GM12801 (cell line): ENCODE results near the gene PLPP1.

Experiments
- CTCF ChIP-seq: IDR thresholded peaks from one replicate; pipeline ENCODE4 v1.5.1; 2011; ENCODE audit warnings: control low read depth; ENCODE audit not compliant: insufficient read length; ENCODE audit errors: extremely low read depth

Gene PLPP1

GRCh38 chr5:55385846-55386245 lies 148.9 kb downstream of the PLPP1 start:
- no peak for TF ChIP-seq CTCF

GRCh38 chr5:55385227-55385626 lies 149.5 kb downstream of the PLPP1 start:
- TF ChIP-seq CTCF = no peak

GRCh38 chr5:55384072-55384471 lies 150.7 kb downstream of the PLPP1 start:
- TF ChIP-seq CTCF = no peak

DNA sequence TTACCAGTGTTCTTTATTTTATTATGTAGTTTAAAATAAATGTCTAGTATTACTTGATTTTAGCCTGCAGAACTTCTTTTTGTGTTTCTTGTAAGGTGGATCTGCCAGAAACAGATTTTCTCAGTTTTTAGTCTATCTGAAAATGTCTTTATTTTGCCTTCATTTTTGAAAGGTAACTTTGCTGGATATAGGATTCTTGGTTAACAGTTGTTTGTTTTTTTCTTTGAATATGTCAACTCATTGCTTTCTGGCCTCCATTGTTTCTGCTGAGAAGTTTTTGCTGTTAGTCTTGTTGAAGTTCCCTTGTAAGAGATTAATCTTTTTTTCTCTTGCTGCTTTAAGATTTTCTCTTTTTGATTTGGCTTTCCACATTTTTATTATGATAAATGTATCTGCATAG lies 151.5 kb downstream of the PLPP1 start:
- TF ChIP-seq CTCF = no peak

GRCh38 chr5:55377810-55378209 lies 157.0 kb downstream of the PLPP1 start:
- TF ChIP-seq CTCF = no peak
